Stimulated activated CD4-positive, alpha-beta T cell treated with anti-CD3 and anti-CD28 coated beads, Interleukin-2, amount 100 ng/mL, for 48 hours (primary cell): ENCODE results near the gene SEMA3B.
"Not testable (repeated sequence)": the region's sequence is repeated elsewhere in the genome, so short reads cannot be mapped to it uniquely, and the experiment has no call there.

ENCODE experiments used
- DNase-seq, 2 donors: peaks; one replicate each; pipeline ENCODE4 v3.0.0-alpha.2; 2020

The SEMA3B gene

DNA sequence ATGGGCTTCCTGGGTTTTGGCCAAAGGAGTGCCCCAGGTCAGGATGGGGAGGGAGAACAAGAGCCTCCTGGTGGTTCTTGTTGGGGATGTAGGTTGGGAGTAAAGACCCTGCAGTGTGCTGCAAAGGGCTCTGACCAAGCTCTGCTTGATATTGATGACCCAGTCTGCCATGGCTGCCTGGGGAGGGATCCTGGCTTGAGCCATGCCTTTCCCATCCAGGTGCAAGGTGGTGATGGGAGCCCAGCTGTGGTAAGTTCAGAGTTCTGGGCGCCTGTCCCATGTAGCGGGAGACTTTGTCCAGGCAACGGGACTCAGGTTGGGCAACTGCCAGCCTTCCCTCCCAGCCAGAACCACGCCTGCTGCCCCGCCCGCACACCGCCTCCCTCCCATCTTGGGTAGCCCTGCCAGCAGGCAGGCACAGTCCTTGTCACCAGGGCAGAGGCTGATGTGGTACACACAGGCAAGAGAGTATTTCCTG, 30.4 kb upstream of the SEMA3B start:
- DNase-seq, result no peak

DNA sequence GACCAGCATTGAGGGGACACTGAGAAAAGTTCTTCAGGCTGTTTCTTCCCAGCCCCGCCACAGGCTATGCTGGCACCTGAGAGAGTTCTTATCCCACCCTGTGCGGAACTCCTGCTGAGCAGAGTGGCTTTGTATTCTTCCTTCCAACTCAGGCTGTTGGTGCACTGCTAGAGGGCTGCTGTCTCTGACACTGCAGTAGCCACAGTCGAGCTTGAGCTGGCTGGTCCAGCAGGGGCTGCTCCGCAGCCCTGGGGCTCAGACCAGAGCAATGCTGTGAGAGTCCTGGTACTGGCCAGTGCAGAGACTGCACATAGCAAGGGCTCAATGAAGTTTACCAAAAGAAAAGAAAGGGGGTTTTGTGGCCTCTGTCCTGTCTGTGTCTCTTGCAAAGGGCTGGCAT, 29.3 kb upstream of the SEMA3B start:
- no peak for DNase-seq

DNA sequence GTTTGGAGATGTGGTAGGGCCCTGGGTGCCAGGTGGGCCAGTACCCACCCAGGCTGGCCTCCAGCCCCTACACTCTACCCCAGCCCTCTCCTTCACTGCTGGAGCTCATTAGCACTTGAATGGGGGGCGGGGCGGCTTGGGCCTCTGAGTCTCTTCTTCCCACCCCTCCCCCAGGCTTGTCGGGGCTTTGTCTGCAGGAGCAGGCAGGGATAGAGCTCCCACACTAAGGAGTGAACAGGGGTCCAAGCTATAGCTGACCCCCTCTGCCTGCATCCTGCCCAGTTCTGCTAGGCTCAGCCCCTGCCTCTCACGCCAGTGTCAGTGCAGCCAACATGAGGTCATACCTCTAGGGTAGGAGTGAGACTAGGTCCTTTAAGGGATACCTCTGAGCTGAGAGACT, 27.8 kb upstream of the SEMA3B start:
- DNase-seq, result no peak

DNA sequence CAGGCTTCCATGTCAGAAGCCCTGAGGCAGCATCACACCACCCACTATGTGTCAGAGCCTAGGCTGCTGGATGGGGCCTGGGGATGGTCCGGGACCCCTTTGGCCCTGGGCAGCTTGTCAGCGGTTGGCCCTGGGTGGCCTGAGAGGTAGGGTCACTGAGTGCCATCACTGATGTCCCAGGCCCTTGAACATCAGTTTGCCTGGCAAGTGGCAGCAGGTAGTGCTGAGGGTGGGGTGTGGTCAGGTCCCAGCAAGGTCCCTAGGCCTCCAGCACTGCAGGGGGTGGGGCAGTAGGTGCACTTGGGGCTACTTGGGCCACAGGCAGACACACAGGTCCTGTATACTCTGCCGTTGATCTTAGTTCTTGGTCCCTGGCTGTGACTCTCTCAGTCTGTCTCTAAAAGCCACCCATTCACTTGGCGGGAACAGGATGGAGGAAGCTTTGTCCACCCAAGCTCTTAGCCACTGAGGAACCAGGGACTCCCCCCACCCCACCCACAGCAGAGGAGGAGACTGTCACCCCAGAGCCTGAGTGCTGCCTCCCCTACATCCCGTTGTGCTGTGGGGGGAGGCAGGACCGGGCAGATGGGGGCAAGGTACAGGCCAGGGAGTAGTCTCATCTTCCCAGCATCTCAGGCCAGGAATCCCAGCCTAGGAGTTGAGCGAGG, 27.1 kb upstream of the SEMA3B start:
- DNase-seq, result no peak

DNA sequence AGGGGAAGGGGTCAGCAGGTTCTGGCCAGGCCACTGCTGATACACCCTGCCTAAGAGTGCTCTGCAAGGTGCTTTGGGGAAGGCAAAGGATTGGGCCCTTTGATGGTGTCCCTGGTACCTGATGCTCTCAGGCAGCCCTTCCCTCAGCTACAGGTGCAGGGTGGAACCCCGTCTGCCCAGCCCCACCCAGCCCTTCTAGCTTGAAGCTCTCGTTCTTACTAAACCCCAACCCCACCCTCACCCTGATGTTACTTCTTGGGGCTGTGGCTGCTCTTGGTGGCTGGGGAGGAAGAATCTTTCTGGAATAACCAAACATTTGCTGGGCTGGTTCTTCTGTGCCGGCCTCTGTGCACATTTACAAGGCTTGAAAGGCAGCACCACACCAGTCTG, 26.6 kb upstream of the SEMA3B start:
- no peak for DNase-seq

DNA sequence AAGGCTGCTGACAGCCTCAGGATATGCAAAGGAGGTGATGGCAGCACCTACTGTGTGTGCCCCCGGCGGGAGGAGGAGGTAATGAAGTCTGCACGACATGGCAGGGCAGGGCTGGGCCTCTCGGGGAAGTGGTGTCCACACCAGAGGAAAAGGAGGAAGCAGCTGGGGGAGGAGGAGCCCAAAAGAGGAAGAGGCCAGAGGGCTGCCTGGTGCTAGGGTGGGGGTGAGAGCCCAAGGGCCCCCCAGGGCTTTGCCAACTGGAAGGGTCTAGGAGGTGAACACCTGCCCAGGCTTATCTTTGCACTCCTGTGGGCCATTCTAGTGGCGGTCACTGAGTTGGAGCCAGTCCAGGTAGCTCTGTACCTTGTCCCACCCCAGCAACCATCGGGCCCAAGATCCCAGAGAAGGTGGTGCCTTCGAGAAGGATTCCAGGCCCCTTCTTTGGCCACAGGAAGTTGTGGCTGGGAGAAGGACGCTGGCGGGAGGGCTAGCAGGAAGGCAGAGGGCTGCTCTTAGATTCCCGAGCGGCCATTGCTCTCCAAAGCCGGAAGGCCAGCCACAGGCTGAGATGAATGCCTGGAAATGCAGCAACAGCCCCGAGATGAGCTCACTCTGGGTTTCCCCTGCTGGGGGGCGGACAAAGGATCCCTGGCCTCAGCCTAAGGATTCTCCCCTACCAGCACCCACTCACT, 25.9 kb upstream of the SEMA3B start:
- no peak for DNase-seq

DNA sequence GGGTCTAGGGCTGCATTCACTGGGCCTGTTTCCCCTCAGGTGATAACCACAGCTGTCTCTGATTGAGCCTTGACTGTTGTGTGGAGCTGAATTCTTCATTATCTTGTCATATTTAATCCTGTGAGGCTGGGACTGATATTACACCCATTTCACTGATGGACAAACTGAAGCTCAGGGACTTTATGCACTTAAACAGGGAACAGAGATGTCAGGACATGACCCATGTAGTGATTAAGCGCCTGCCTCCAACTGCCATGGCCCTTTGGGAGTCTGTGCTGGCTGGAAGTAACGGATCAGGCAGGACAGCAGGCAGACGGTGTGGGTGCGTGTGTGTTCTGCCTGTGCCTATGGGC, 25.4 kb upstream of the SEMA3B start:
- no peak for DNase-seq

DNA sequence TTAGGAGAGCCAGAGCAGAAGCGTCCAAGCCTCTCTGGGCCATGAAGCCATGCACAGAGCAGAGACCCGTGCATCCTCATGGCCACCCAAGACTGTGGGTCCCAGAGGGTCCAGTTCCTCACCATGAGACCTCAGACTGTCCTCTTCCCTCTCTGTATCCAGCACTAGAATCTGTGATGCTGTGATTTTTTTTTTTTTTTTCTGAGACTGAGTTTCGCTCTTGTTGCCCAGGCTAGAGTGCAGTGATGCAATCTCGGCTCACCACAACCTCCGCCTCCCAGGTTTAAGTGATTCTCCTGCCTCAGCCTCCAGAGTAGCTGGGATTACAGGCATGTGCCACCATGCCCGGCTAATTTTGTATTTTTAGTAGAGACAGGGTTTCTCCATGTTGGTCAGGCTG, 24.1 kb upstream of the SEMA3B start:
- not testable (repeated sequence) for DNase-seq

DNA sequence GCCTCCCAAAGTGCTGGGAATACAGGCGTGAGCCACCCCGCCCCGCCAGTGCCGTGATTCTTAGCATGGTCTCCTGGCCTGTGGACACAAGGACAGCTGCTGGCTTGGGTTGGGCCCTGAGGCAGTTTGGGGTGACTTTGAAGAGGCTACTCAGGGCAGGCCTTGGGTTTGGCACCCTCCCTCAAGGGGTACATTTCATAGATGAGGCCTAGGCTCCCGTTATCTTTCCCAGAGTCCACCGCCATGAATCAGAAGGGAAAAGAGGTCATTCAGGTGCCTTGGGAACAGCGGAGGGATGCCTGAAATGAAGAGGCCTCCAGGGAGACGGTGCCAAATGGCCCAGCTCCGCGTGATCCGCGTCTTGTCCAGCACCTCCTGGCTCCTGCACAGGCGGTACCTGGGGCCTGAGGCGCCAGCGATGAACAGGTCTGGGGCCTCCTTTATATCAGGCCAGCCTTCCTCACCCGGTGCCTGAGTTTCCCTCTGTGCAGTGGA, 23.6 kb upstream of the SEMA3B start:
- no peak for DNase-seq

DNA sequence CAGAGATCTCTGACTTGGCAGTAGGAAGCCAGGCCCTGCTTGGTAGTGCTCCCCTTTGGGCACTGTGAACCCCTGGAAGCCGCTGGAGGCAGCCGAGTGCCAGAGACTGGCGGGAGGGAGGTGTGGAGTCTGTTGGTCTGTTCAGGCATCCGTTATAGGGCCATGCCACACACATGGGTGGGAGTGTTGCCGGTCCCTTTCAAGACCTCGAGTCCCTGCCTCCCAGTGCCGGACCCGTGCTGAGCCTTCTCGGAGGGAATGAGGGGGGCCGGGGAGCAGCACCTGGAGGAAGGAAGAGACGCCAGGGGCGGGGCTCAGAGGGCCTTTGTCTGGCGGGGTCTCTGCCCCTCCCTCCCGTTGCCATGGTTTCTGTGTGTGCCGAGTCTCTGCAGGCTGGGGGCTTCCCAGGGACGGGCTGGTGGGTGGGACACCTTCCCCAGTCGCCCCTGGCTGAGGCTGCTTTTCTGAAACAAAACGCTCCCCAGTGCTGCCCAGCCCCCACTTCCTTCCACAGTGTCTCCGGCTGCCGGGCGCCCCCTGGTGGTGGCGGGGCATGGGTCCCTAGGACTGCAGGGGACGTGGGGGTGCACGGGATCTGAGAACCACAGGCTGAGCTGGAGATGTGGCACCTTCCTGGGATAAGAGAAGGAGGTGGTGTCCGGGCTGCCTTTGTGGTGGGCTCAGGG, 23.0 kb upstream of the SEMA3B start:
- peak; percentile 99 for DNase-seq

DNA sequence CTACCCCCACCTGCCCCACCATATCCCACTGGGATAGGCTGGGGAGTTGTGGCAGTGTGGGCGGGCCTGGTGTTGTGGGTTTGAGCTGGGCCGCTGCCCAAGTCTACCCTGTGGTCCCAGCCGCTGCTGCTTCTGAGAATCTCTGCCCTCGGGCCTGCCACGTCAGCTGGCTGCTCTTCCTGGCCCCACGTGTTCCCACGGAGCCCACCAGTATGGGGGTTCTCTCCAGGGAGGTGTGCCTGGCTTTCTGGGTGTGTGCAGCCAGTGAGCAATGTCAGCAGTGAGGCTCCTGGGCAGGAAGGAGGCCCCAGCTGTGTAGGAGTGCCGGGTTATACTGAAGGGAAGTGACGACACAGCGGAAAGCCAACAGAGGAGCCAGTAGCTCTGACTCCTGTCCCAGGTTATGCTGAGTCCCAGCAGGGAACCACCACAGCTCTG, 22.4 kb upstream of the SEMA3B start:
- peak; percentile 73 to 76 for DNase-seq

DNA sequence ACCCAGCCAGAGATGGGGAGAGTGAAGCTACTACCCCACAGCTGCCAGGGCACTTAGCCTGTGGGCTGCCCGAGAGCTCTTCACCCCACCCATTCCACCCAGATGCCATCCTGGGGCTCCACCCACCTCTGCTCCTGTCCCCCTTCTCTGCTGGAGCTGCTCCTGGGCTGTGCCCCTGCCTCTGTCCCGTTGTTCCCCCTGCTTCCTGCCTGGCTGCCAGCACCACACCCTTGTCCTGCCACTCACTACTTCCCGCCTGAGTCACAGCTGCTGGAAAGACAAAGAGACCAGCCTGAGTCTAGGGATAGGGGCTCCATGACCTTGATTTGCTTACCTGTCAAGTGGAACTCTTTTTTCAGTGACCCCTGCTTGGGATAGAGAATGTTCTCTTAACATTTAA, 20.6 kb upstream of the SEMA3B start:
- DNase-seq, result no peak

DNA sequence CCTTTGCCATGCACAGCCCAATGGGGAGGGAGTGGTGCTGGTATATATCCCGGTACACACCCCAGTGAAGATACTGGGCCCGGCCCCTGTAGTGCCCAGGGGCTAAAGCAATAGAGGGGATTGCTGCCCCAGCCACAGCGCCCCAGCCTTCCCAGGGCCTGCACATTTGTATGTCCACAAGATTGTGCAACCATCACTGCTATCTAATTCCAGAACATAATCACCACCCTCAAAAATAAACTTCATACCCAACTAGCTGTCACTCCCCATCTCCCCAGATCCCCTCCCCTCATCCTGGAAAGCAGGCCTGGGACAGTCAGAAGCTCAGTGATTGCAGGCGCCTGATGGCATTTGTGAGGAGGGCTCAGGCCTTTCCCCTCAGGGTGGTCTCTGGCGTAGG, 19.5 kb upstream of the SEMA3B start:
- DNase-seq, result no peak

DNA sequence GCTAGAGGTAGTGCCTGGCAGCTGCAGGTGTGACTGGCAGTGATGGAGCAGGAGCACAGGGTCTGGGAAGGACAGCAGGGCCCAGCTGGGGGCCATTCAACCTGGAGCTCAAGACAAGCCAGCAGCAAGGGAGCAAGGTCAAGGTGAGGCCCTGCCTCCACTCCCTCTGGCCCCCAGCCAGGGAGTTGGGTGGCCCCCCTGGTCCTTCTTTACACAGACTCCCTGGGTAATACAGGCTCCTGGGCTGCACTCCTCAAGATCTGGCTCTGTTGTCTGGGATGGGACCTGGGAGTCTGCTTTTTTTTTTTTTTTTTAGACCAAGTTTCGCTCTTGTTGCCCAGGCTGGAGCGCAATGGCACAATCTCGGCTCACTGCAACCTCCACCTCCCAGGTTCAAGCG, 18.4 kb upstream of the SEMA3B start:
- no peak for DNase-seq

DNA sequence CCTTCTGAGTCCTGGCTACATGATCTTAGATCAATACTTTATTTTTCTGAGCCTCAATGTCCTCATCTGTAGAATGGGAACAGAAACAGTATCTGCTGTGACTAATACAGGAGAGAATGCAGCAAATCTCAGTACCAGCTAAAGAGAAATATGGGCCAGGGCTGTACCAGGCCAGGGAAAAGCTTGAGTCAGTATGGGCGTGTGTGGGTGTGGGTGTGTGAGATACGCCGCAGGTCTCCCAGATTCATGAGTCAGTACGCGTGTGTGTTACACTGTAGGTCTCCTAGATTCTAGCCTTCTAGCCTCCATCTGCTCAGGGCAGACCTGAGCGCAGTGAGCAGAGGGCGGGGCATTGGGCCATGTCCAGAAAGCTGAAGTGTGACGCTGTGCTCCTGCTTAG, 17.7 kb upstream of the SEMA3B start:
- DNase-seq, result no peak

DNA sequence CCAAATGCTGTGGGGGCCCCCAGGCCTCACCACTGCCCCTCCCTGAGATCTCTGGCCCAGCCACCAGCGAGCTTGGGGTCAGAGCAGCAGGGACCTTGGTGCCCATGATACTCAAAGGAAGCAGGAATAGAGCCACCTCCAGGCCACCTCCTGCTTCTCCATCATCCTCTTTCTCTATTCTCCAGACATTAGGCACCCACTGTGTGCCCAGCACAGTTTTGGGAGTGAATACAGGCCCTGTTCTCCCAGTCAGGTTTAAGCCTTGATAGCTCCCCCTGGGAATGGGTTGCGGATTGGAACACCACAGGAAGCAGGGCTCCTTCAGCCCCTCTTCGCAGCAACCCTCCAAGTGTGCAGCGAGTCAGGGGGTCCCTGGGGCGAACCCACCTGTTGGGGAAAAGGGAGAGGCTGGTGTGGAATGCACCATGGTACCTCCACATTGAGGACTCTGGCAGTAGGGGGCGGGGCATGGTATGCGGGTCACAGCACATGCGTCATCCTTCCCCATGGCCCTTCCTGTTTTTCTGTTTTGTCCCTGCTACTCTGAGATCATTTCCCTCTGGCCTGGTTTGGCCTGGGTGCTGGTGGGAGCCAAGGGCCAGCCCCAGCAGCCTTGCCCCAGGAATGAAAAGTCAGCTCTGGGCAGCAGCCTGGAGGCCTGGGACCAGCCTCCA, 14.2 kb upstream of the SEMA3B start:
- no peak for DNase-seq

DNA sequence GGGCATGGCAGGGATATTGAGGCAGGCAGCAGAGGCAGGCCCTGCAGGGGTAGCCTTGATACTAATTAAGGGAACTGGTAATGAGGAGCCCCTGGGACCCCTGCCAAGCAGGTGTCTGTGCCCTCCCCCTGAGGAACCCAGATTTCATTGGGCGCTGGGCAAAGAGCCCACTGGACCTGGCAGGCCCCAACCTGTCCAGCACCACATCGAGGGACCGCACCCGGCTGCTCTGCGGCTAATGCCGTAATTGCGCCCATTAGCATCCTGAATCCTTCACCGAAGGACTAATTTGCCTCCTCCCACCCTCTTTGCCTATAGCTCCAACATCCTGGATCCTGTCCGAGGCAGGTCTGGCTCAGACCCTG, 13.7 kb upstream of the SEMA3B start:
- DNase-seq, result no peak

DNA sequence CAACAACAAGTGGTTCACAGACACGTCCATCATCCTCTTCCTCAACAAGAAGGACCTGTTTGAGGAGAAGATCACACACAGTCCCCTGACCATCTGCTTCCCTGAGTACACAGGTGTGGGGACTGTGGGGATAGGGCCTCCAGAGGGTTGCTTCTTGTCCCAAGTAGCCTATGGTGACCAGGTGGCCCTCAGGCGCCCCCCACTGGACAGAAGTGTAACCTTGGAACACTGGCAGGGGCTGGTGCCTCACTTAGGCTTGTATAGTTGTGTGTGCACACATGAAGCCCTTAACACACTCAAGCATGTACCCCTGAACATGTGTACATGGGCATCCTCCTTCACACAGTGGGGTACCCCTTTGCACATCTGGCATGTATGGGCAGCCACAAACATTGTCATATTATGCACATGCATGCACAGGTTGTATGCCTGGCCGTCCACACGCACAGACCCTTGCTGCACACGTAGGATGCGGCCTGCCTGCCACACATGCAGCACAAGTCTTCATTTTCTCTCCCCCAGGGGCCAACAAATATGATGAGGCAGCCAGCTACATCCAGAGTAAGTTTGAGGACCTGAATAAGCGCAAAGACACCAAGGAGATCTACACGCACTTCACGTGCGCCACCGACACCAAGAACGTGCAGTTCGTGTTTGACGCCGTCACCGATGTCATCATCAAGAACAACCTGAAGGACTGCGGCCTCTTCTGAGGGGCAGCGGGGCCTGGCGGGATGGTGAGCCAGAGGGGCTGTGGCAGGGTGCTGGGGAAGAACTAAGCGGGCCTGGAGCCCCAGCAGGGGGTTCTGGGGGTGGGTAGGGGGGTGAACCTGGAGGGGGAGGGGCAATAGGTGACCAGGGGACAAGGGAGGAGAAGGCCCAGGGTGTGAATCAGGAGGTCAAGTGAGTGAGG, 11.7 kb upstream of the SEMA3B start:
- DNase-seq, result no peak

DNA sequence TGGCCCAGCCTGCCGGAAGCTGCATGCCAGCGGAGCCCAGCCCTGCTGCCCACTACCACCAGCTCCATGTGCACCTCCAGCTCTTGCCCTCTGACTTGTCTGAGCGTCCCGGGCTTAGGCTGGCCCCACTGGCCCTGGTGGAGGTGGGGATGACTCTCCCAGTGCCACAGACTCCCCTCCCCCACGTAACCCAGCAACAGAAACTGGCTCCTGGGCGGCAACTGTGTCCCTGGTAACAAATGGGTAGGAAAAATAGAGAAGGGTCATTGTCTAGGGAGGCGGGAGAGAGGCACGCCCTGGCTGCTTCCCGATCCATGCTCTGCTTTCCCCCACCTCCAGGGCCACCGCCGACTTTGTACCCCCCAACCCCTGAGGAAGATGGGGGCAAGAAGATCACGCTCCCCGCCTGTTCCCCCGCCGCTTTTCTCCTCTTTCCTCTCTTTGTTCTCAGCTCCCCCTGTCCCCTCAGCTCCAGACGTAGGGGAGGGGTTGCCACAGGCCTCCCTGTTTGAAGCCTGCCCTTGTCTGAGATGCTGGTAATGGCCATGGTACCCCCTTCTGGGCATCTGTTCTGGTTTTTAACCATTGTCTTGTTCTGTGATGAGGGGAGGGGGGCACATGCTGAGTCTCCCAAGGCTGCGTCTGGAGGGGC, 10.8 kb upstream of the SEMA3B start:
- no peak for DNase-seq

DNA sequence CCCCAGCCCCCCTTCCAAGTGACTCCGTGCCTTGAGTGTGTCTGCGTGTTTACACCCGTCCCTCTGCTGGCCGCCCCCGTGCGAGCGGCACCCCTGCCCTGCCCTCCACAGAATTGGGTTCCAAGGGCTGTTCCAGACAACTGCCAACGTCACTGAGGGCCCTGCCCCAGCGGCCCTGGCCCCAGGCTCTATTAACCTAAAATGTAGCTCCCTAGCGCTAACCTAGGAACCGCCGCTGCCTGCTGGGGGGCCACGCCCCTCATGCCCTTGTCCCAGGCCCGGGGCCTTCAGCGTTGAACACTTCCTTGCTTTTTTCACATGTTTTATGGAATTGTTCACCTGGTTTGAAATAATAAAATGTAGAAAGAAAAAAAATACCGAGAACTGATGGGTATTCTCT, 10.0 kb upstream of the SEMA3B start:
- no peak for DNase-seq

DNA sequence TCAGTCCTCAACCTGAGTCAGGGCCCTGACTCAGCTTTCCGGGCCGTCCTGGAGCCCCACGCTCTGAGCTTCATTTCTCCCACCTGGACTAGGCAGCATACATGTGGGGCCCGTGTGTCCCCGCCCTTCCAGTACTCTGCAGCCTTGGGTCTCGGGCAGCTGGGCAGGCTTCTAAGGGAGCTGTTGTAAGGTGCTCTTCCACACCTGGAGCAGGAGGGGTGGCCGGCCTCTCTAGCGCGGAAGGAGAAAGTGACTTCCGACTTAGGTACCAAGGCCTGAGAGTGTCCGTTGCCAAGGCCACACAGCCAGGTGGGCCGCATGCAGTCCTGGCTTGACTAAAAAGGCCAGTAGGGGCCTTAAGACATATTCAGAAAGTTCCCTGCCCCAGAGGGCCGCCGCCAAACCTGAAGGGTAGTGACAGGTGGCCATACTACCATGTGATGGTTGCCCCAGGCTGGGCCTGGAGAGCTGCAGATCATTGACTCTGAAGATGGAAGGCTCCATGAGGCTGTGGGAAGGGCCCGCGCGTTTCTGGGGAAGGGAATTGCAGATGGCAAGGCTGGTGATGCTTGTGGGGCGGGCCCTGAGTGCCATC, 9.4 kb upstream of the SEMA3B start:
- no peak for DNase-seq
